Measurements from ENCODE around the gene ARPC5L.
"Not testable (repeated sequence)": the region's sequence is repeated elsewhere in the genome, so short reads cannot be mapped to it uniquely, and the experiment has no call there.

Gene ARPC5L

GRCh38 chr9:124861342-124862229, at the start of gene ARPC5L, which contains the start of gene RPL35:
ARPC5L (plus strand) TSS chr9:124862130; CDS start chr9:124869291, 7,161 bp downstream.
RPL35 (minus strand) TSS chr9:124861957; CDS start chr9:124861912, 45 bp downstream.
- DNase-seq, result peak; percentile 96

GRCh38 chr9:124812441-124812876, 49.5 kb upstream of the ARPC5L start:
- no peak for DNase-seq

- no peak for DNase-seq
Measured at GRCh38 chr9:124813041-124813440, 48.9 kb upstream of the ARPC5L start.

GRCh38 chr9:124813501-124814163, 48.3 kb upstream of the ARPC5L start:
- DNase-seq, result no peak

GRCh38 chr9:124814164-124814535, 47.8 kb upstream of the ARPC5L start:
- DNase-seq, result no peak

- DNase-seq, result no peak
Measured at GRCh38 chr9:124815601-124816000, 46.3 kb upstream of the ARPC5L start.

- DNase-seq, result no peak
Measured at GRCh38 chr9:124818431-124819281, 43.3 kb upstream of the ARPC5L start.

- no peak for DNase-seq
Measured at GRCh38 chr9:124820698-124821623, 41.0 kb upstream of the ARPC5L start.

- DNase-seq, result no peak
Measured at GRCh38 chr9:124828489-124829333, 33.2 kb upstream of the ARPC5L start.

GRCh38 chr9:124829334-124829669, 32.6 kb upstream of the ARPC5L start:
- DNase-seq, result no peak

- no peak for DNase-seq
Measured at GRCh38 chr9:124830593-124830992, 31.3 kb upstream of the ARPC5L start.

GRCh38 chr9:124831642-124832364, 30.1 kb upstream of the ARPC5L start:
- no peak for DNase-seq

- no peak for DNase-seq
Measured at GRCh38 chr9:124834591-124834990, 27.3 kb upstream of the ARPC5L start.

- DNase-seq, result no peak
Measured at GRCh38 chr9:124835026-124835557, 26.8 kb upstream of the ARPC5L start.

- not testable (repeated sequence) for DNase-seq
Measured at GRCh38 chr9:124838132-124838531, 23.8 kb upstream of the ARPC5L start.

GRCh38 chr9:124838567-124839275, 23.2 kb upstream of the ARPC5L start:
- not testable (repeated sequence) for DNase-seq

GRCh38 chr9:124839612-124840299, 22.2 kb upstream of the ARPC5L start:
- no peak for DNase-seq

- DNase-seq, result no peak
Measured at GRCh38 chr9:124840300-124840833, 21.6 kb upstream of the ARPC5L start.

Data from CD4-positive, alpha-beta T cell treated with Interleukin-21 for 1 hour (primary cell).